GM18861 (cell line): ENCODE results near the gene SNCA.

ENCODE experiments used
- ATAC-seq: cut with Tn5 transposase; IDR thresholded peaks from one replicate; pipeline ENCODE4 v1.9.1; 2021; ENCODE audit not compliant: unreplicated experiment

The SNCA gene

DNA sequence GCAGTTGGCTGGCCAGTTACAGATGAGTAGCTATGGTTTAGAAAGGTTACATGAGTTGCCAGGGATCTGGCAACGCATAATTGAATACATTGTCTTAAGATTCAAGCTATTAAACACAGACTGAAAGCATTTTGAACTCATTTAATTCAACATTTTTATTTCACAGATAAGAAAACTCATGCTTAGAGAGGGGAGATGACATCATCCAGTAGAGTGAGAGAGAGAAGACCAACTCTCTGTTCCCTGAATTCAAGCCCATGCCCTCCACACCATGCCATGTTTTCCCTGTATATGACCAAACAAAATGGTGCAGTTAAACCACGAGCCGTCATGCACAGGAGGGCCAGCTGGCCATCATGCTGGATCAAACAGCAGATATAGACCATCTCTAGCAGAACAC is 22.6 kb downstream of the SNCA start:
- no peak for ATAC-seq

GRCh38 chr4:89813197-89813596 is 23.8 kb downstream of the SNCA start:
- no peak for ATAC-seq

GRCh38 chr4:89807441-89808140 is 29.4 kb downstream of the SNCA start:
- no peak for ATAC-seq

DNA sequence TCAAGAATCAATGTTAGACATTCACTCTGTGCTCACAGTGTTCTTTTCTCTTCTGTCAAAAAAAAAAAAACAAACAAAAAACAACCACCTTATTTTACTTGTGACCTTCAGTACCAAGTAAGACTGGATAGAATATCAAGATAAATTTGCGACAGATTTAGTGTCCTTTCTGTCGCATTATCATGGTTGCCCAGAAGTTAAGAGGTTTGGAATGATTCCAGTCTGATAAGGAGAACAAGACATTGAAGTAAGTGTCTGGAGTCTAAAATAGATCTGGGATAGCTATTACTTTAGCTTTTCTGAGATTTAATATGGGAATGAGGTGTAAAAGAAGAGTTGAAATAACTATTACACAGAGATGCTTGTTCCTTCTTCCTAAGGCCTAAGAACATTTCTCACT is 31.7 kb downstream of the SNCA start:
- no peak for ATAC-seq

GRCh38 chr4:89803915-89804314 is 33.0 kb downstream of the SNCA start:
- ATAC-seq = no peak

- ATAC-seq = no peak
Observed at GRCh38 chr4:89803036-89803435, 33.9 kb downstream of the SNCA start.

GRCh38 chr4:89800527-89801103 is 36.3 kb downstream of the SNCA start:
- no peak for ATAC-seq

DNA sequence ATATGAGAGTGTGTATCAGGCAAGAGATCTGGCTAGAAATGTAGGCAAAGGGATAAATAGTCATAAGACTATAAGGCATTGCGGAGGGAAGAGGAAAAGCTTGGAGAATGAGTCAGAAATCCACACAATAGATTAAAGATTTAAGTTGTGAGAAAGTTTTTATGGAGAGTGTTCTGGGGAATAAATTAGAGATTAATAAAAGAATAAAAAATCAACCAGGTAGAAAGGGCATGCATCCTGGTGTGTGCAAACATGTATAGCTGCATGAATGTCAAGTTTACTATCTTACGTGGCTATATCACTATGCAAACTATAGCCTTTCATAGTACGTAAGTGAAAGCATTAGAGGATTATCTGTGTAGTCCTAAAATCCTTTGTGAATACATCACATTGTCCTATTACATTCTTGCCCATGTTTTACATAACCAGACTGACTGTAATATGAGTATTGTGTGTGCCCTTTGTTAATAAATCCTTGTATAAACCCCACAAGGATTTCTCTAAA is 36.9 kb downstream of the SNCA start:
- ATAC-seq = no peak

DNA sequence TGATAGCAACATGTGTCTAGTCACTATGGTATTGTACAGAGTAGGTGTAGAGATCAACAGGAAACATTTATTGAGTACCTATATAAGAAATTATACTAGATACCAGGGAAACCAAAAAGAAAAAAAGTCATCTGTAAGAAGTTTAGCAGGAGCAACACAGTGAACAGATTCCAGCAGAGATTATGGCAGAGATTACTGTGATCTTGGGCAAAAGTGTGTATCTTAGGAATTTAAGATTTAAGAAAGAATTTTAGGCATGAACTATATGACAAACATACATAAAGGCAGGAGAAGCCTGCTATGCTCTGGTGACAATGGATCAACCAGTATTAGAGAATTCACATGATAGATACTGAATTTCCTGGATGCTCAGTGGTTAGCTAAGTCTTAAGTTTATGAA is 37.9 kb downstream of the SNCA start:
- no peak for ATAC-seq

DNA sequence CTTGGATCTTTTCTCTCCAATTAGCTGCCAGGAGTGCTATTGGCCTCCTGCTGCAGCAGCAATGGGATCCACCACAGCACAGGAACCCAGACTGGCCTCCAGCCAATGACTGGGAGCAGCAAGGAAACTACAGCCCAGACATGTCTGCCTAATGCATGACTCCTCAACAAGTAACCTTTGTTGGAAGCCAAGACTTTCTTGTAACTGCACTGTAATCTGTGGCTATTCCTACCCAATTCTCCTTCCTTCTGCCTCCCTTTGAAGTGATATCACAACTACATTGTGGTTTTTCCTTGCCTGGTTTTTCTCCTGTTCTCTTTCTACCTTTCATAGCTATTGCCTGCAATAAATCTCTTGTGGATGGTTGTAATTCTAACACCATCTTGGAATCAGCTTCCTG is 39.8 kb downstream of the SNCA start:
- no peak for ATAC-seq

DNA sequence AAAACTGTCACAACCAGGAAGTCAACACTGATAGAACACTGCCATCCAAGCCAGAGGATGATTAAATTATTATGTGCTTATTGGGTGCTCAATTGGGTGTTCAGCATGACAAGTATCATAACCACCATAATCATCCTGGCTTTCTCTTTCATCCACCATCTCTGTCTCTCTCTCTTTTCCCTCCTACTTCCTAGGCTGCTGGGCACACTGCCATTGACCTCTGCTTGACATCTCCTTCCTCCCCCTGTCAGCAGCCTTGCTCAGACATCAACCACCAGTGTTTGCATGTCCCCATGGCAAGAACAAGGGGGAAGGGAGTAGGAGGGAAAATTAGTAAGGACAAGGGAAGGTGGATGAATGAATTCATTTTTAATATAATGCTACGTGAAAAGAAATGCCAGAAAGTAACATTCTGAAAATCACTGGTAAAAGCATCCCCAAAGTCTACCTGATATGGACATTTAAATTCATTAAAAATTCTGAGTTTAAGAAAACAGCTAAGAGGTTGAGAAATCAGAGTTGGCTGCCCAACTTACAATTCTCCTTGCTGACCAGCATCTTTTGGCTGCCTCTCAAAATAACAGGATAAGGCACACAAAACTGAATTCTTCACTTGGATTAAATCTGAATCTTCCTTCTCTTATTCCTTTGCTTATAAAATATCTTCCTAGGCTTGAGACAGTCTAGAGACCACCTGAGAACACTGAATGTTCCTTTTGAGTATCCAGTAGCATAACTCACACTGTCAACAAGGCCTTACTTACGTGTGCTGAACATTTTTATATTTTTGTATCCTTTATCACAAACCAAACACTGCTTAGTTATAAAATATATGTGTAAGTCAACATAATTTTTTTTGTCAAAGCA is 48.5 kb downstream of the SNCA start:
- no peak for ATAC-seq

DNA sequence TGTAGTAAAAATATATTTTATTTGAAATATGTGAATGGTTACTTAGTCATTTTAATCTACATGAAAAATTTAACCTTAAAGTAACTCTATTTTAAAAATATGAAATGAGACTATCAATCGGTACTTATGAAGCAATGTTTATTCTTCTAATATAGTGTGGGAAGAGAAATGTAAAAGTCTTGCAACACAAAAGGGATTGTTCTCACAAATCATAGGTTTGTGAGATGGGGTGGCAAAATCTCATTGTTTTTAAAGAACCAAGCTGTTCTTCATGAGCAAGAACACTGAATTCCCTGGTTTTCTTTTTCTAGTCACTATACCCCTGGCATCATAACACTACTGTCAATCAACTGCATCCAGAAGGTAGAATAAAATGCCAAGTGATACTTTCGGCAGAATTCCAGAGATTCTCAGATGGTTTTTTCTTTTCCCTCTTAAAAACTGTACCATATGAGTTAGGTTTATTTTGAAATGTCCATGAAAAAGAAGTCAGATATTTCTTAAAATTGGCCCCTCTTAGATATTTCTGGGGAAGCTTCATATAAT is 52.2 kb downstream of the SNCA start:
- ATAC-seq = no peak

DNA sequence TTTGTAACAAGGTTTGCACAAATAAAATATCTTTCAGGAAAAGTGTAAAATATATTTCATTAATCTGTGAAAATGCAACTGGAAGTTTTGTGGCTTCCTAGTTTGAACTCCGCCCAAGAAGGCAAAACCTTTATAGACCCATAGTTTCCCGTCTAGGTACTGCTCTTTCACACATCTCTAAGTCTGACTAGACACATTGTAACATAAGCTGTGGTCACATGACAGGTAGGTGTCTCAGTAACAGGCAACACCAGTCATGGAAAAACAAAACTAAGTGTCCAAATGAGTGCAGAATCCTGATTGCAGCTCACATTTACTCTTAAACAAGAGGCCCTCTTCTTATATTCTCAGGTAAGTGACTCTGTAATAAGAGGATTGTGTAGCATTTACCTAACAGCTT is 55.6 kb downstream of the SNCA start:
- ATAC-seq = no peak

- no peak for ATAC-seq
Observed at GRCh38 chr4:89773805-89774204, 63.2 kb downstream of the SNCA start.

- no peak for ATAC-seq
Observed at GRCh38 chr4:89769856-89770255, 67.1 kb downstream of the SNCA start.

DNA sequence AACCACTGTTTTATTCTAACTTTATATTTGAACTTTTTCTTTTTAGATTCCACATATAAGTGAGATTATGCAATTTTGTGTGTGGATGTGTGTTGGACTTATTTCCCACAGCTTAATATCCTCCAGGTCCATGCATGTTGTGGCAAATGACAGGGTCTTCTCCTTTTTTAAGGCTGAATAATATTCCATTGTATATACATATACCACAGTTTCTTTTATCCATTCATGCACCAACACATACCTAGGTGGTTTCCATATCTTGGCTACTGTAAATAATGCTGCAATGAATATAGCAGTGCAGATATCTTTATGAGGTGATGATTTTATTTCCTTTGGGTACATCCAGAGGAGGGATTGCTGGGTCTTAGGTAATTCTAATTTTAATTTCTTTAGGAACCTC is 69.0 kb downstream of the SNCA start:
- ATAC-seq = no peak

- no peak for ATAC-seq
Observed at GRCh38 chr4:89765966-89766365, 71.0 kb downstream of the SNCA start.

DNA sequence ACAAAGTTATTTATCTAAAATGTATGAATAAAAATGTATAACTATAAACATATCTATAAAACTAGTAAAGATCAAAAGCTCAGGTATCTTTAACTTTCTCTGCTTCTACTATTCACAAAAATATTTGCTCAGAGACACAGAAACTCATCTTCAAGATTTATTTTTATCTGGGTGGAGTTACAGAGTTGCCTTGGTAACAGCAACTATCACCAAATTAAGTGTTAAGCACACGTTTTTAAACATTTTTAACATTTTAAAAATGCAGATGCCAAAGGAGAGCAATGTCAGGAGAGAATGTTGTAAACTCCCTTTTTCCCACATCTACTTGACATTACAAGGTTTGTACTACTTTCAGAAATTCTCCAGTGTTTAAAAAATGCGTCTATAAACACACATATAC is 71.4 kb downstream of the SNCA start:
- no peak for ATAC-seq

DNA sequence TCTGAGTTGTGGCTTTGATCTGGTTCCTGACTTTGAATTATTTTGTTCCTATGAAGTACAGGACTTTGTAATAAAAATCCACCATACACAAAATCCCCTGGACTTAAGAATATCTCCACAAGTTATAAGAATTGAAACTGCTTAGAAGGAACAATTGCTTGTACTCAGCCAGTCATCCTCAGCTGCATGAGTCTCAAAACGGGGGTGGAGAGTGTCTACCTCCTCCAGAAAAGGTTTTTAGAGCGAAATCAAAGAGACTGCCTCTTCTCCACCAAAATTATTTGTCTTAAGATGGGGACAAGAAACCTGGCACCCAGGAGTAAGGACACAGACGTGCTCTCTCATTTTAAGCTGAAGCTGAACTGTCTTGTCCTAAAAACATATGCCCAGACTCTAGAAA is 74.7 kb downstream of the SNCA start:
- no peak for ATAC-seq

- no peak for ATAC-seq
Observed at GRCh38 chr4:89759426-89759825, 77.5 kb downstream of the SNCA start.

GRCh38 chr4:89757154-89757719 is 79.7 kb downstream of the SNCA start:
- ATAC-seq = no peak
